Rectal smooth muscle tissue (tissue), 1 donor: Measurements from ENCODE around the gene RAD18.

Experiments used
- H3K27ac ChIP-seq: one replicate; pipeline ENCODE4 v1.7.0; 2013; ENCODE audit warnings: low read depth, low read length, inconsistent platforms
- H3K27me3 ChIP-seq: one replicate; pipeline ENCODE4 v1.7.0; 2013; ENCODE audit warnings: low read length; ENCODE audit not compliant: control insufficient read depth, insufficient read depth
- H3K36me3 ChIP-seq: one replicate; pipeline ENCODE4 v1.7.0; 2013; ENCODE audit warnings: low read length; ENCODE audit not compliant: control insufficient read depth, insufficient read depth
- H3K4me1 ChIP-seq: one replicate; pipeline ENCODE4 v1.7.0; 2013; ENCODE audit warnings: low read length; ENCODE audit not compliant: control insufficient read depth, insufficient read depth
- H3K4me3 ChIP-seq: one replicate; pipeline ENCODE4 v1.7.0; 2013; ENCODE audit warnings: low read length
- H3K9ac ChIP-seq: one replicate; pipeline ENCODE4 v1.7.0; 2013; ENCODE audit warnings: low read length

RAD18 gene

DNA sequence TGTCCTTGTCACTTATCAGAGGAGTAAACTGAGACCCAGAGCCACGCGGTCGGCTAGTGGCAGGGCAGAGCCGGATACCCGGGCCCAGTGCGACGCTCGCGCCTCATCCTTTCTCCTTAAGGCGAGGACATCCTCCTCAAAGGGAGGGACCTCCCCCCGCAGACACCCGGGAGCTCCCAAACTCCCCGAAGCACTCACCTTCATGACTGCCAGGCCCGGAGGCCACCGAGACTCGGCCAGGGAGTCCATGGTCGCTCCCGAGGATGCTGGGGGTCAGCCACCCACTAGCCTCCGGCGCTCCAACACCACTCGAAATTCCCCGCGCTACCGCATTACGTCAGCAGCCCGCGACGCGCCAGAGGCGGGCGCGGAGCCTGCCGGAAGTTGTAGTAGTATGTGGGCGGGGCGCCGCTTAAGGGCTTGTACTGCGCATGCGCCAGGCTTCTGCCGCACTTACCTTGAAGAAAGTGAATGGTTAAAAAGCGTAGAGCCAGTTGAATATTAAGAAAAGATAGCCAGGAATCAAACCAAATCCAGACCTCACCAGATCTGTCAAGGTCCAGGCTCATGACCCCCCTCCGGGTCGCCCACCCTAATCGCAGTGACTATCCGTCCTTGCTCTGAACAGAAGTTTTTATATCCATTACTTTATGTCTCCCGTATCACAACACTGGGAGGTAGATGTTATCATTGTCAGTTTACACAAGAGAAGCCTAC, at the start of gene RAD18:
Gene RAD18, minus strand, starts transcription at position 336 of the 717 bp plus-strand sequence. Its CDS starts 87 bp downstream, at position 249.
- H3K27ac ChIP-seq, result peak within 1 kb of the TSS; percentile 78
- H3K27me3 ChIP-seq, result no peaks in the 10 kb centered on the region
- H3K4me3 ChIP-seq, result peak within 1 kb of the TSS; percentile 97
- peak within 1 kb of the TSS; percentile 63 for H3K9ac ChIP-seq
- no peaks in the 10 kb centered on the region for H3K36me3 ChIP-seq
- H3K4me1 ChIP-seq, result peaks cover 7% of the 10 kb centered on the region

GRCh38 chr3:9012521-9012920, 49.2 kb upstream of the RAD18 start:
- Histone ChIP-seq H3K4me3 (no peak overlapping the region), H3K27ac (no peak overlapping the region), H3K9ac (no peak overlapping the region), H3K36me3 (no peaks in the 10 kb centered on the region), H3K4me1 (no peaks in the 10 kb centered on the region), H3K27me3 (no peaks in the 10 kb centered on the region)

DNA sequence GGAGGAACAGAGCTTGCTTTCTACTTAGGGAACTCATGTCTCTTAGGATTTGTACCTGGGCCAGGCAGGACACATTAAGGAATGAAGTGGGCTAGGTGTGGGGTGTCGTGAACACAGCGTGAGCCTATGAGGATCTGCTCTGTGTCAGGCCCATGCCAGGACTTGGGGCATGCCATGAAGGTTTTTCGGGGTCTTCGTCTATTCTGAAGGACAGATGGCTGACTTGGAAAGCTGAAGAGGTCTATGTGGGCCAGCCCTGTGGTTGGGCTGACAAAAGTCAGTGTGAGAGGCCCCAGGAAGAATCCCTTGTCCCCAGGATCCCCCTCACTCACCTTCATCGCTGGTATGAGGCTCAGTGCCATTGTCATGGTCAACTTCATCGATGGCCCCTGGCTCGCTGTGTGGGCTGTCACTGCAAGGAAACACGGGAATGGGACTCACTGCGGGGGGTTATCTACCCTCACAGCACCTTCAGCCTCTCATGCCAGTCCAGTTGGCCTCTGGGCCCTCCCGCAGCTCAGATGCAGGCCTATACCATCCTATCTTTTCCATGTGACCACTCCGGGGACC, 46.8 kb upstream of the RAD18 start:
- H3K27me3 ChIP-seq, result no peaks in the 10 kb centered on the region
- no peaks in the 10 kb centered on the region for H3K4me1 ChIP-seq
- H3K27ac ChIP-seq, result no peak overlapping the region
- H3K36me3 ChIP-seq, result no peaks in the 10 kb centered on the region
- H3K9ac ChIP-seq, result no peak overlapping the region
- H3K4me3 ChIP-seq, result no peak overlapping the region

- H3K27me3 ChIP-seq, result no peaks in the 10 kb centered on the region
- no peak overlapping the region for H3K27ac ChIP-seq
- H3K9ac ChIP-seq, result no peak overlapping the region
- no peak overlapping the region for H3K4me3 ChIP-seq
- no peaks in the 10 kb centered on the region for H3K36me3 ChIP-seq
- no peaks in the 10 kb centered on the region for H3K4me1 ChIP-seq
Measured at GRCh38 chr3:9008550-9009255, 45.4 kb upstream of the RAD18 start.

DNA sequence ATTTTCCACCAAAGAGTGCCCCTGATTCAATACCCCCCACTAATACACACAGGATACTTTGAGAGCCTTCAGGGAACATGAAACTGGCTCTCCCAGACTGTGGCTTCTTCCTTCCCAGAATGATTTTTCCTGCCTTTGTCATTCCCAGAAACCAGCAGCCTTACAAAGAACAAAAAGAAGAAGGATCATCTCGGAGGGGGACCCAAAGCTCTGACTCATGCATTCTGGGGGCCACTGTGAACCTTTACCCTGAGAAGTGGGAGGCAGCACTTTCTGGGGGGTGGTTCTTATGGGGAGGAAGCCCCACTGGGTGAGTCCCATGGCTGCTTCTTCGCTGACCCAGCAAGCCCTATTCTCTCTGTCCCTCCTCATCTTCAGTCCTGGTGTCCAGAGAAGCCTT, 44.7 kb upstream of the RAD18 start:
- Histone ChIP-seq H3K9ac (no peak overlapping the region), H3K4me3 (no peak overlapping the region), H3K4me1 (no peaks in the 10 kb centered on the region), H3K27ac (no peak overlapping the region), H3K36me3 (no peaks in the 10 kb centered on the region), H3K27me3 (no peaks in the 10 kb centered on the region)

- Histone ChIP-seq H3K36me3 (no peaks in the 10 kb centered on the region), H3K4me3 (no peak overlapping the region)
Measured at GRCh38 chr3:9007213-9007612, 43.9 kb upstream of the RAD18 start.

GRCh38 chr3:9000041-9000440, 36.8 kb upstream of the RAD18 start:
- Histone ChIP-seq H3K9ac (no peak overlapping the region), H3K36me3 (no peaks in the 10 kb centered on the region)

More at GRCh38 chr3:9007213-9007612, 43.9 kb upstream of the RAD18 start:
- Histone ChIP-seq H3K9ac (no peak overlapping the region), H3K4me1 (no peaks in the 10 kb centered on the region), H3K27ac (no peak overlapping the region), H3K27me3 (no peaks in the 10 kb centered on the region)

DNA sequence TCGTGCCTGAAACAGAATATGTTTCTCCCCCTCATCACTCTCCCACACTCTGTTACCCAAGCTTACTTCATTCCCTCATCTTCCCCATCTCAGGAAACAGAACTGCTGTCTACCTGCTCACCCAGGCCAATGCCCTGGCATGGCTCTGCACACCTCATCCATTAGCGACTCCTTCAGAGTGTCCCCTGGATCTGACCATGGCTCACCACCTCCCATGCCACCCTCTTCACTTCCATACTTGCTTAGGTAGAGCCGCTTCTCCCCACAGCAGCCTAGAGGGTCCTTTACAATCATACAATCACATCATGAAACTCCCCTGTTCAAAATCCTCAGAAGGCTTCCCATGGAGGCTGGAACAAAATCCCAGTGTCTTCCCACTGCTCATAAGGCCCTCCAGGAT, 33.9 kb upstream of the RAD18 start:
- Histone ChIP-seq H3K9ac (no peak overlapping the region), H3K27ac (no peak overlapping the region), H3K4me1 (no peaks in the 10 kb centered on the region)

More at GRCh38 chr3:9000041-9000440, 36.8 kb upstream of the RAD18 start:
- H3K27ac ChIP-seq, result no peak overlapping the region
- no peaks in the 10 kb centered on the region for H3K4me1 ChIP-seq
- H3K4me3 ChIP-seq, result no peak overlapping the region
- no peaks in the 10 kb centered on the region for H3K27me3 ChIP-seq

DNA sequence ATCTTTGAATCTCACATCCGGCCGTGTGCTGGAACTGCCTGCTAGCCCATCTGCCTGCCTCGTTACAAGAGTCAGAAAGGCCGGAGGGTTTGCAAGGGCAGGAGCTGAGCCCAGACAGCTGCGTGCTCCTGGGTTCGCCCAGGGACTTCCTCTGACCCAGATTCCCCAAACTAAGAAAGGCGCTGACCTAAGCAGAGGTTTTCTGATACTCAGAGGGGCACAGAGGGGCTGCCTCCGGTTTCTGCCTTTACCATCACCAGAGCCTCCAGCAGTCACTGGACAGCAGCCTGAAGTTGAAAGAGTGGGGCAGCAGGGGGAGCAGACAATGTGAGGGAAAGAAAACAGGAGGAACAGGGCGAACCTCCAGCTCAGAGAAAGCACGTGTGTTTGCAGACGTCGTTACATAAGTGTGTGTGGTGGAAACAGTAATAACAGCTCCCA, 33.4 kb upstream of the RAD18 start:
- Histone ChIP-seq H3K9ac (no peak overlapping the region), H3K27me3 (no peaks in the 10 kb centered on the region), H3K27ac (no peak overlapping the region), H3K4me1 (no peaks in the 10 kb centered on the region), H3K4me3 (no peak overlapping the region), H3K36me3 (no peaks in the 10 kb centered on the region)

More for the DNA sequence above, 33.9 kb upstream of the RAD18 start:
- Histone ChIP-seq H3K27me3 (no peaks in the 10 kb centered on the region), H3K36me3 (no peaks in the 10 kb centered on the region), H3K4me3 (no peak overlapping the region)

- Histone ChIP-seq H3K9ac (no peak overlapping the region), H3K27ac (peak overlapping the region; percentile 25), H3K27me3 (no peaks in the 10 kb centered on the region)
Measured at GRCh38 chr3:8996216-8996615, 32.9 kb upstream of the RAD18 start.

GRCh38 chr3:8994226-8994625, 31.0 kb upstream of the RAD18 start:
- no peak overlapping the region for H3K9ac ChIP-seq
- no peaks in the 10 kb centered on the region for H3K36me3 ChIP-seq
- H3K27me3 ChIP-seq, result no peaks in the 10 kb centered on the region
- no peak overlapping the region for H3K4me3 ChIP-seq
- no peaks in the 10 kb centered on the region for H3K4me1 ChIP-seq
- H3K27ac ChIP-seq, result no peak overlapping the region

More at GRCh38 chr3:8996216-8996615, 32.9 kb upstream of the RAD18 start:
- H3K36me3 ChIP-seq, result no peaks in the 10 kb centered on the region
- H3K4me3 ChIP-seq, result no peak overlapping the region
- no peaks in the 10 kb centered on the region for H3K4me1 ChIP-seq

GRCh38 chr3:8993331-8993730, 30.1 kb upstream of the RAD18 start:
- Histone ChIP-seq H3K27ac (no peak overlapping the region), H3K36me3 (no peaks in the 10 kb centered on the region)

More at GRCh38 chr3:8993331-8993730, 30.1 kb upstream of the RAD18 start:
- H3K9ac ChIP-seq, result no peak overlapping the region
- H3K4me3 ChIP-seq, result no peak overlapping the region
- no peaks in the 10 kb centered on the region for H3K27me3 ChIP-seq
- no peaks in the 10 kb centered on the region for H3K4me1 ChIP-seq
